ENCODE data around the gene KRTAP1-4. TPM values are rescaled to one million over a fixed set of nuclear protein-coding genes. Genes with fewer than 3 reads are reported as not detected.
"Not testable (repeated sequence)": the region's sequence is repeated elsewhere in the genome, so short reads cannot be mapped to it uniquely, and the experiment has no call there.

Gene KRTAP1-4
- total RNA-seq, 2 donors from 2014 or later = not detected

- no peak for TF ChIP-seq POLR2A (IDR thresholded peaks at IDR 0.05)
- no peak for TF ChIP-seq CTCF (IDR thresholded peaks at IDR 0.05)
- no peak for TF ChIP-seq POLR2AphosphoS5 (IDR thresholded peaks at IDR 0.05)
- Histone ChIP-seq H3K4me3 (no peak overlapping the region), H3K27ac (no peak overlapping the region), H3K9me3 (no peaks in the 10 kb centered on the region), H3K36me3 (no peaks in the 10 kb centered on the region), H3K4me1 (replicated peaks) (no peaks in the 10 kb centered on the region), H3K27me3 (replicated peaks; ENCODE audit: insufficient read depth) (no peaks in the 10 kb centered on the region)
- DNase-seq (ENCODE audit: low spot score) = no peak
- intact Hi-C loops (cut with DNase I) = no loop called here
- 82% methylated on average over 5 of the region's 5 CpGs for WGBS
These were observed 27.2 kb downstream of the KRTAP1-4 start for GRCh38 chr17:41002814-41003213.

GRCh38 chr17:41001795-41002194 lies 28.2 kb downstream of the KRTAP1-4 start:
- no peak overlapping the region for H3K27ac ChIP-seq
- intact Hi-C loops (cut with DNase I) = no loop called here
- no peaks in the 10 kb centered on the region for H3K9me3 ChIP-seq
- H3K4me1 ChIP-seq (replicated peaks) = no peaks in the 10 kb centered on the region
- no peak overlapping the region for H3K4me3 ChIP-seq
- no peaks in the 10 kb centered on the region for H3K36me3 ChIP-seq
- 92% methylated on average over 4 of the region's 4 CpGs for WGBS
- TF ChIP-seq CTCF (IDR thresholded peaks at IDR 0.05) (no peak), POLR2AphosphoS5 (IDR thresholded peaks at IDR 0.05) (no peak), POLR2A (IDR thresholded peaks at IDR 0.05) (no peak)
- H3K27me3 ChIP-seq (replicated peaks; ENCODE audit: insufficient read depth) = no peaks in the 10 kb centered on the region
- no peak for DNase-seq (ENCODE audit: low spot score)

GRCh38 chr17:40999563-40999962 lies 30.4 kb downstream of the KRTAP1-4 start, which contains the start of gene KRTAP3-2:
KRTAP3-2 (minus strand) TSS chr17:40999906; CDS start chr17:40999853, 53 bp downstream.
- 83% methylated on average over 6 of the region's 6 CpGs for WGBS
- H3K27ac ChIP-seq; H3K9me3 ChIP-seq; H3K4me1 ChIP-seq (replicated peaks); H3K27me3 ChIP-seq (replicated peaks; ENCODE audit: insufficient read depth); H3K4me3 ChIP-seq; DNase-seq (ENCODE audit: low spot score); H3K36me3 ChIP-seq; intact Hi-C loops (cut with DNase I): not testable (repeated sequence)

- no peaks in the 10 kb centered on the region for H3K36me3 ChIP-seq
- H3K27ac ChIP-seq = no peak overlapping the region
- intact Hi-C loops (cut with DNase I) = no loop called here
- no peaks in the 10 kb centered on the region for H3K4me1 ChIP-seq (replicated peaks)
- no peaks in the 10 kb centered on the region for H3K27me3 ChIP-seq (replicated peaks; ENCODE audit: insufficient read depth)
- no peak for DNase-seq (ENCODE audit: low spot score)
- no peak overlapping the region for H3K4me3 ChIP-seq
- WGBS = 86% methylated on average over 2 of the region's 2 CpGs
- no peak for TF ChIP-seq POLR2AphosphoS5 (IDR thresholded peaks at IDR 0.05)
- TF ChIP-seq POLR2A (IDR thresholded peaks at IDR 0.05) = no peak
- no peak for TF ChIP-seq CTCF (IDR thresholded peaks at IDR 0.05)
- no peaks in the 10 kb centered on the region for H3K9me3 ChIP-seq
These were observed 32.6 kb downstream of the KRTAP1-4 start for GRCh38 chr17:40997361-40997760.

GRCh38 chr17:40996829-40997228 lies 33.2 kb downstream of the KRTAP1-4 start:
- intact Hi-C loops (cut with DNase I) = no loop called here
- Histone ChIP-seq H3K4me1 (replicated peaks) (no peaks in the 10 kb centered on the region), H3K27me3 (replicated peaks; ENCODE audit: insufficient read depth) (no peaks in the 10 kb centered on the region), H3K4me3 (no peak overlapping the region), H3K36me3 (no peaks in the 10 kb centered on the region), H3K27ac (no peak overlapping the region), H3K9me3 (no peaks in the 10 kb centered on the region)
- 79% methylated on average over 4 of the region's 4 CpGs for WGBS
- TF ChIP-seq CTCF (IDR thresholded peaks at IDR 0.05) (no peak), POLR2A (IDR thresholded peaks at IDR 0.05) (no peak), POLR2AphosphoS5 (IDR thresholded peaks at IDR 0.05) (no peak)
- DNase-seq (ENCODE audit: low spot score) = no peak
